Hepatocyte (in vitro differentiated cells): ENCODE data around the gene AKR1C8.

Experiments
- CTCF ChIP-seq: fragments of 200-600 bp; sonication (generic); IDR thresholded peaks from 2 replicates; pipeline ENCODE4 v1.5.1; 2016; ENCODE audit warnings: antibody characterized with exemption, mild to moderate bottlenecking; ENCODE audit not compliant: poor library complexity
- EZH2 ChIP-seq: fragments of 200-600 bp; sonication (generic); IDR thresholded peaks from 2 replicates; pipeline ENCODE4 v1.6.1; 2016; ENCODE audit warnings: antibody characterized with exemption, mild to moderate bottlenecking, borderline replicate concordance
- EZH2phosphoT487 ChIP-seq: fragments of 200-600 bp; sonication (generic); IDR thresholded peaks from one replicate; pipeline ENCODE4 v1.6.1; 2018; ENCODE audit warnings: antibody characterized with exemption, mild to moderate bottlenecking, low read depth, moderate library complexity; ENCODE audit not compliant: unreplicated experiment, severe bottlenecking

DNA sequence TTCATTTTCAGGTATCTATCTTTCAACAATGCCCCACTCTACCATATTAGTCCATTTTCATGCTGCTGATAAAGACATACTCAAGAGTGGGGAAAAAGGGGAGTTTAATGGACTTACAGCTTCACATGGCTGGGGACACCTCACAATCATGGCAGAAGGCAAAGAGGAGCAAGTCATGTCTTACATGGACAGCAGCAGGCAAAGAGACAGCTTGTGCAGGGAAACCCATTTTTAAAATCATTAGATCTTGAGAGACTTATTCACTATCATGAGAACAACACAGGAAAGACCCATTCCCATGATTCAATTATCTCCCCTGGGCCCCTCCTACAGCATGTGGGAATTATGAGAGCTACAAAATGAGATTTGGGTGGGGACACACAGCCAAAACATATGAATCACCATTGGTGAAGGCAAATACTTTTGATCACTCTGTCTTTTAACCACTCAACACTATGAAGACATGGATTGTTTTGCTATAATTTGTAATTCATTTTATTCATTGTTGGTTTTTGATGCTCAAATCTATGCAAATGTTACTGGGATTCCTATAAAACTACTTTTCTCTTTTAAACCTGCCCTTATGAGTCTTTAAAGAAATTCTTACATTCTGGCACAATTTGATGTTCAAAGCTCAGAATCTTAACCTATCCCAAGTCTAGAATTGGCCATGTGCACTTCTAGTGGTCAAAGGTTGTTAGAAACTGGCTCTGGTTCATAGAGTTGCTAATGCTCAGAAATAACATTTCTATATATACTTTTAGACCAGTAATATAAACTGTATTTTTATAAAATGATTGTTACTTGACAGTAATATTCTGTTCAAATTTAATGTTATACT is 27.0 kb upstream of the AKR1C8 start:
- TF ChIP-seq CTCF (no peak), EZH2phosphoT487 (no peak), EZH2 (no peak)
